BLaER1 treated with 17β-estradiol and CSF1 and Interleukin-3, amounts not matched to agents 10 nM and 100 nM (cell line): Measurements from ENCODE around the gene STPG2.

Source experiments
- H3K27ac ChIP-seq, 11 experiments: shearing (Covaris generic); formaldehyde crosslinking; 2 replicates each; pipeline ENCODE4 v1.8.1; 2022
- H3K27me3 ChIP-seq, 11 experiments: shearing (Covaris generic); formaldehyde crosslinking; 2 replicates each; pipeline ENCODE4 v1.8.1; 2022
- H3K36me3 ChIP-seq, 11 experiments: shearing (Covaris generic); formaldehyde crosslinking; 2 replicates each; pipeline ENCODE4 v1.8.1; 2022
- H3K4me1 ChIP-seq, 10 experiments: shearing (Covaris generic); formaldehyde crosslinking; 2 replicates each; pipeline ENCODE4 v1.8.1; 2022
- H3K4me2 ChIP-seq, 11 experiments: shearing (Covaris generic); formaldehyde crosslinking; 2 replicates each; pipeline ENCODE4 v1.8.1; 2022
- H3K4me3 ChIP-seq, 10 experiments: shearing (Covaris generic); formaldehyde crosslinking; 2 replicates each; pipeline ENCODE4 v1.8.1; 2022
- H3K9ac ChIP-seq, 11 experiments: shearing (Covaris generic); formaldehyde crosslinking; 2 replicates each; pipeline ENCODE4 v1.8.1; 2022
- H3K9me3 ChIP-seq, 11 experiments: shearing (Covaris generic); formaldehyde crosslinking; replicated peaks in 1 of 11; 2 replicates each; pipeline ENCODE4 v1.8.1; 2022
- H4K20me1 ChIP-seq, 11 experiments: shearing (Covaris generic); formaldehyde crosslinking; 2 replicates each; pipeline ENCODE4 v1.8.1; 2022
- Cebpa-rat ChIP-seq, 11 experiments: shearing (Covaris generic); IDR thresholded peaks; 2 replicates each; pipeline ENCODE4 v1.8.1; 2022

STPG2 gene

DNA sequence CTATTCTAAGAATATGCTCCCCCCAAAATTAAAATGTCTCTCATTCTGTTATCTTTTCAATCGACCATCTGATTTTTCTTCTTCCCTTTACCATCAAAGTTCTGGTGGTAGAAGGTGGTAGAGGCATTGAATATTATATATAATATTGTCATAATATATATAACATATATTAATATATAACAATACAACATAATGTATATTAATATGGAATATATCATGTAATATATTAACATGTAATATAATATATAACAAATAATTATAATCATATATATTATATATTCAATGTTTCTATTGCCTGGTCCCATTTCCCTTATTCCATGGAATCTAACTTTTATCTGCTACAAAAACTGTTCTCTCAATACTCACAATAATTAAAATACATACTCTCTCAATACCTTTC is 40.6 kb downstream of the STPG2 start:
- Histone ChIP-seq H3K27me3 (no peaks in the 10 kb centered on the region), H3K27ac (no peak overlapping the region), H3K4me2 (no peak overlapping the region), H3K4me1 (peaks cover 0 to 12% (median 0%) of the 10 kb centered on the region in 10 experiments; a peak in 6 of 20 replicates), H3K9me3 (no peaks in the 10 kb centered on the region), H3K36me3 (no peaks in the 10 kb centered on the region), H4K20me1 (no peaks in the 10 kb centered on the region), H3K9ac (no peak overlapping the region), H3K4me3 (no peak overlapping the region)
- TF ChIP-seq Cebpa-rat (IDR thresholded peaks at IDR 0.05): no peak

- Histone ChIP-seq H3K4me2 (no peak overlapping the region), H3K9ac (no peak overlapping the region), H3K4me3 (no peak overlapping the region), H4K20me1 (no peaks in the 10 kb centered on the region), H3K9me3 (no peaks in the 10 kb centered on the region), H3K4me1 (peaks cover 0 to 12% (median 0%) of the 10 kb centered on the region in 10 experiments; a peak in 6 of 20 replicates), H3K27me3 (no peaks in the 10 kb centered on the region), H3K27ac (no peak overlapping the region), H3K36me3 (no peaks in the 10 kb centered on the region)
- no peak for TF ChIP-seq Cebpa-rat (IDR thresholded peaks at IDR 0.05)
Measured at GRCh38 chr4:98101988-98102387, 41.3 kb downstream of the STPG2 start.

DNA sequence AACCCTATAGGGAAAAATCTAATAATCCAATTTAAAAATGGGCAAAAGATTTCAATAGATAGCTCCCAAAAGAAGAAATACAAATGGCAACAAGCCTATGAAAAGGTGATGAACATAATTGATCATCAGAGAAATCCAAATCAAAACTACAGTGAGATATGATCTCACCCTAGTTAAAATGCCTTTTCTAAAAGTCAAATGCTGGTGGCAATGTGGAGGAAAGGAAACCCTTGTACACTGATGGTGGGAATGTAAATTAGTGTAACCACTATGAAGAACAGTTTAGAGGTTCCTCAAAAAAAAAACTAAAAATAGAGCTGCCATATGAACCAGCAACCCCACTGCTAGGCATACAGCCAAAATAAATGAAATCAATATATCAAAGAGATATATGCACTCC is 44.5 kb downstream of the STPG2 start:
- no peaks in the 10 kb centered on the region for H3K27me3 ChIP-seq
- TF ChIP-seq Cebpa-rat (IDR thresholded peaks at IDR 0.05): no peak
- H4K20me1 ChIP-seq: no peaks in the 10 kb centered on the region

GRCh38 chr4:98094118-98094517 is 49.2 kb downstream of the STPG2 start:
- Histone ChIP-seq H3K36me3 (no peaks in the 10 kb centered on the region), H3K27me3 (no peaks in the 10 kb centered on the region), H3K9me3 (peaks cover 8 to 22% (median 18%) of the 10 kb centered on the region in 11 experiments; a peak in 20 of 22 replicates), H4K20me1 (no peaks in the 10 kb centered on the region), H3K9ac (no peak overlapping the region), H3K4me3 (no peak overlapping the region), H3K27ac (no peak overlapping the region), H3K4me1 (peaks cover 0 to 11% (median 0%) of the 10 kb centered on the region in 10 experiments; a peak in 6 of 20 replicates), H3K4me2 (no peak overlapping the region)
- TF ChIP-seq Cebpa-rat (IDR thresholded peaks at IDR 0.05): no peak

More for the DNA sequence above, 44.5 kb downstream of the STPG2 start:
- peaks cover 0 to 12% (median 0%) of the 10 kb centered on the region in 10 experiments; a peak in 6 of 20 replicates for H3K4me1 ChIP-seq
- no peak overlapping the region for H3K4me3 ChIP-seq
- H3K4me2 ChIP-seq: peak overlapping the region in 2 of 11 experiments; percentile 11 to 22; a peak in 1 of 22 replicates
- peaks cover 8 to 22% (median 18%) of the 10 kb centered on the region in 11 experiments; a peak in 20 of 22 replicates for H3K9me3 ChIP-seq
- no peak overlapping the region for H3K9ac ChIP-seq
- H3K36me3 ChIP-seq: no peaks in the 10 kb centered on the region
- no peak overlapping the region for H3K27ac ChIP-seq

DNA sequence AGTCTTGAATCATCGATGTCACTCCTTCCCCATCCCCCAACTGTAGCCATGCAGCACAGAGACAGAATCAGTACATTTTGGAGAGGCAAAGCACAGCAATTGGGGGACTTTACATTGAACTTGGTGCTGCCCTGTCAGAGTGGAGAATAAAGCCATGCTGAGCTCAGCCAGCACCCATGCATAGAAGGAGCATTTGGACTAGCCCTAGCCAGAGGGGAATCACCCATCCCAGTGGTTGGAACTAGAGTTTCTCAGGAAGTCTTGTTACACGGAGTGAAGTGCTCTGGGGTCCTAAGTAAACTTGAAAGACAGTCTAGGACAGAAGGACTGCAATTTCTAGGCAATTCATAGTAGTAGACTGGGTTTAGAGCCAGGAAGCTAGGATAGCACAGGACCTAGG is 49.6 kb downstream of the STPG2 start:
- Histone ChIP-seq H3K4me3 (no peak overlapping the region), H4K20me1 (no peaks in the 10 kb centered on the region), H3K4me1 (peaks cover 0 to 6% (median 0%) of the 10 kb centered on the region in 10 experiments; a peak in 6 of 20 replicates), H3K9me3 (peaks cover 8 to 22% (median 18%) of the 10 kb centered on the region in 11 experiments; a peak in 20 of 22 replicates), H3K27me3 (no peaks in the 10 kb centered on the region), H3K4me2 (no peak overlapping the region), H3K9ac (no peak overlapping the region), H3K27ac (no peak overlapping the region), H3K36me3 (no peaks in the 10 kb centered on the region)
- TF ChIP-seq Cebpa-rat (IDR thresholded peaks at IDR 0.05): no peak

DNA sequence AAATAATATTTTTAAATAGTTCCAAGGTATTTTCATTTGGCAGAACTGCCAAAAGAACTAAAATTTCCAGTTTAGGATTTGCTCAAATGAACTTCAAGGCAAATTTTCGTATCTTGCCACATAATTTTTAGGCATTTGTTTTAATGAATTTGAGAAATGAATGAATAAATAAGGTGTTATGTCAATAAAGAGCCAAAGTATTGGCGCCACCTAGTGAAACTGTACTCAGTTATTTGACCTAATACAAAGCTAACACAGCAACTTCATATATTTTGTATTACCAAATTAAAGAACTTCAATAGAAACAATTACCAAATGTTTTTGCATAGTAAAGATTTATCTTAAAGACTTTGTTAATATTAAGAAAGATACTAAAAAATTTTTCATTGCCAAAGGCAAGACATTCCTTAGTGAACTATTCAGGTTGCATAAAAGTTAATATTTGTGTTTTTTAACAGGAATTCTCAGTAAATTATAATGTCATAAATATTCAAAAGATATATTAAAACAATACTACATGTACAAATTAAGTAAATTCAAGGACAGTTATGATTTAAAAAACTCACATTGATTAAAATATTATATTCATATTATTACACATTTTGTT is 50.3 kb downstream of the STPG2 start:
- H3K9ac ChIP-seq: no peak overlapping the region
- no peaks in the 10 kb centered on the region for H3K27me3 ChIP-seq
- no peaks in the 10 kb centered on the region for H3K36me3 ChIP-seq
- H3K4me2 ChIP-seq: no peak overlapping the region
- no peak overlapping the region for H3K4me3 ChIP-seq
- no peak overlapping the region for H3K27ac ChIP-seq
- H3K9me3 ChIP-seq: peaks cover 8 to 22% (median 18%) of the 10 kb centered on the region in 11 experiments; a peak in 20 of 22 replicates
- no peak for TF ChIP-seq Cebpa-rat (IDR thresholded peaks at IDR 0.05)
- no peaks in the 10 kb centered on the region for H4K20me1 ChIP-seq
- H3K4me1 ChIP-seq: no peaks in the 10 kb centered on the region

- Histone ChIP-seq H3K27ac (no peak overlapping the region), H3K27me3 (no peaks in the 10 kb centered on the region), H3K4me3 (no peak overlapping the region), H4K20me1 (no peaks in the 10 kb centered on the region), H3K9me3 (no peaks in the 10 kb centered on the region), H3K4me1 (no peaks in the 10 kb centered on the region), H3K4me2 (no peak overlapping the region), H3K36me3 (no peaks in the 10 kb centered on the region), H3K9ac (no peak overlapping the region)
- no peak for TF ChIP-seq Cebpa-rat (IDR thresholded peaks at IDR 0.05)
Measured at GRCh38 chr4:98081936-98082335, 61.3 kb downstream of the STPG2 start.

DNA sequence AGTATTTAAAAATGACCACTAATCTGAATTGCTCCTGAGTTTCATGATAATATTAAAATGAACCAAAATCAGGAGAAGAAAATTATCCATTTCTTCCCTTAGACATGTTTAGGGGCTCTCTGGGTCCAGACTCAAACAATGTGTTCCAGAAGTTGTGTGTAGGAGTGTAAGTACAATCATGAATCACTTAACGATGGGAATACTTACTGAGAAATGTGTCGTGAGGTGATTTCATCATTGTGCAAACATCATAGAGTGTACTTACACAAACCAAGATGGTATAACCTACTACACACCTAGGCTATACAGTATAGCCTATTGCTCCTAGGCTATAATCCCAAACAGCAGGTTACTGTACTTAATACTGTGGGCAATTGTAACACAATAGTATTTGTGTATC is 74.8 kb downstream of the STPG2 start:
- no peaks in the 10 kb centered on the region for H4K20me1 ChIP-seq
- no peak overlapping the region for H3K9ac ChIP-seq
- H3K36me3 ChIP-seq: no peaks in the 10 kb centered on the region
- no peak overlapping the region for H3K27ac ChIP-seq
- no peak overlapping the region for H3K4me3 ChIP-seq
- no peak overlapping the region for H3K4me2 ChIP-seq
- TF ChIP-seq Cebpa-rat (IDR thresholded peaks at IDR 0.05): no peak
- no peaks in the 10 kb centered on the region for H3K27me3 ChIP-seq
- peaks cover 0 to 6% (median 0%) of the 10 kb centered on the region in 11 experiments; a peak in 4 of 22 replicates for H3K9me3 ChIP-seq
- no peaks in the 10 kb centered on the region for H3K4me1 ChIP-seq

DNA sequence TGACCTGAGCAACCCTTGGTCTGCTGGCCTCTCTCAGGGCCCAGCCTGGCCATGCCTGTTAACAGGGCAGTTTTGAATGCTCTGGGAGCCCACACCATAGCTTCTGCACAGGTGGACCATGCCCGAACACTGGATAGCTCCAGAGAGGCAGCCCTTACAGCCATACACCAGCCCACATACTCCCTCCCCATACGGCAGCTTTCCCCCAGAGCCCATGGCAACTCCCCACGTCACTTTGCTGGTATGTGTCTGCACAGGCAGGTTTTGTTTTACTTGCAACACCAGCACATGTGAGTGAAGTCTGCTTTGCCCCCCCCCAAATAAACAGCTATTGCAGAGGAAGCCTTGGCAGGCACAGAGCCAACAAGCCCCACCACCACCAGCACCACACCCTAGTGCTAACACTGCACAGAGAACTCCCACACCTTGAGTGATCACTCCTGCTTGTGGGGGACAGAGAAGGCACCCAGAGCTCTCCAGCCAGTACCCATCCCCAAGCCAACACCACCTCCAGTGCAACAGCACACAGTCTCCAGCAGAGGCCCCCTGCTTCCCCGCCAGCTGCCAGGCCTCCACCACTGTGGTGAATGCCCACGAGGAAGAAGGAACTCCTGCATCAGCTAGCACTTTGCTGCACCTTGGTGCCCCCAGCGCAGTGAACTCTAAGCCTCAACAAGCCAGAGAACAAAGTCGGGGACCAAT is 87.3 kb downstream of the STPG2 start:
- no peak overlapping the region for H3K4me3 ChIP-seq
- H3K9me3 ChIP-seq: peaks cover 0 to 17% (median 6%) of the 10 kb centered on the region in 11 experiments; a peak in 13 of 22 replicates
- no peak overlapping the region for H3K9ac ChIP-seq
- no peaks in the 10 kb centered on the region for H3K36me3 ChIP-seq
- H3K27ac ChIP-seq: no peak overlapping the region
- H3K27me3 ChIP-seq: no peaks in the 10 kb centered on the region
- no peak for TF ChIP-seq Cebpa-rat (IDR thresholded peaks at IDR 0.05)
- no peak overlapping the region for H3K4me2 ChIP-seq
- no peaks in the 10 kb centered on the region for H3K4me1 ChIP-seq
- H4K20me1 ChIP-seq: no peaks in the 10 kb centered on the region
